Measurements from ENCODE around the gene ITLN2.

- no peak for TF ChIP-seq POLR2A (IDR thresholded peaks at IDR 0.05)
- TF ChIP-seq CTCF (IDR thresholded peaks at IDR 0.05) = no peak
- TF ChIP-seq POLR2AphosphoS5 (IDR thresholded peaks at IDR 0.05) = no peak
These were observed 2.5 kb downstream of the ITLN2 start for GRCh38 chr1:160952129-160952510.
